Suprapubic skin (tissue), 3 donors: ENCODE data around the gene TFG.

Experiments used
- EP300 ChIP-seq: sonication (generic); formaldehyde crosslinking; IDR thresholded peaks from one replicate; pipeline ENCODE4 v1.6.1; 2017; ENCODE audit warnings: antibody characterized with exemption
- POLR2A ChIP-seq, 2 donors: fragments of 450-650 bp; IDR thresholded peaks; one replicate each; pipeline ENCODE4 v1.6.1; 2017; ENCODE audit warnings: antibody characterized with exemption in 2 of 2, mild to moderate bottlenecking in 2 of 2, moderate library complexity in 2 of 2
- TF ChIP-seq, protein P1 (sequence below), 2 donors: fragments of 200-600 bp in 1 of 2; fragments of 450-650 bp in 1 of 2; sonication (generic) in 1 of 2; IDR thresholded peaks; one replicate each; pipeline ENCODE4 v1.5.1; 2016 to 2019; ENCODE audit warnings: antibody characterized with exemption in 2 of 2, mild to moderate bottlenecking in 1 of 2, moderate library complexity in 1 of 2

- TF ChIP-seq POLR2A (IDR thresholded peaks at IDR 0.05) (no peak), EP300 (no peak)
- TF ChIP-seq, protein P1, sequence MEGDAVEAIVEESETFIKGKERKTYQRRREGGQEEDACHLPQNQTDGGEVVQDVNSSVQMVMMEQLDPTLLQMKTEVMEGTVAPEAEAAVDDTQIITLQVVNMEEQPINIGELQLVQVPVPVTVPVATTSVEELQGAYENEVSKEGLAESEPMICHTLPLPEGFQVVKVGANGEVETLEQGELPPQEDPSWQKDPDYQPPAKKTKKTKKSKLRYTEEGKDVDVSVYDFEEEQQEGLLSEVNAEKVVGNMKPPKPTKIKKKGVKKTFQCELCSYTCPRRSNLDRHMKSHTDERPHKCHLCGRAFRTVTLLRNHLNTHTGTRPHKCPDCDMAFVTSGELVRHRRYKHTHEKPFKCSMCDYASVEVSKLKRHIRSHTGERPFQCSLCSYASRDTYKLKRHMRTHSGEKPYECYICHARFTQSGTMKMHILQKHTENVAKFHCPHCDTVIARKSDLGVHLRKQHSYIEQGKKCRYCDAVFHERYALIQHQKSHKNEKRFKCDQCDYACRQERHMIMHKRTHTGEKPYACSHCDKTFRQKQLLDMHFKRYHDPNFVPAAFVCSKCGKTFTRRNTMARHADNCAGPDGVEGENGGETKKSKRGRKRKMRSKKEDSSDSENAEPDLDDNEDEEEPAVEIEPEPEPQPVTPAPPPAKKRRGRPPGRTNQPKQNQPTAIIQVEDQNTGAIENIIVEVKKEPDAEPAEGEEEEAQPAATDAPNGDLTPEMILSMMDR (IDR thresholded peaks at IDR 0.05): no peak
Observed at GRCh38 chr3:100737334-100737733, 28.0 kb downstream of the TFG start.
